HCT116 (cell line): Measurements from ENCODE around the gene KMT2C. TPM values are rescaled to one million over a fixed set of nuclear protein-coding genes. Genes with fewer than 3 reads are reported as not detected.
"Not testable (repeated sequence)": the region's sequence is repeated elsewhere in the genome, so short reads cannot be mapped to it uniquely, and the experiment has no call there.

Experiments
- ATAC-seq: fragments of 200-7000 bp; cut with Tn5 transposase; 2 replicates; pipeline ENCODE4 v1.9.1; 2020; ENCODE audit warnings: mild to moderate bottlenecking, moderate library complexity
- BruUV-seq: library from RNA; stranded (reverse); fragments of 400-500 nt; replicated peaks from 2 replicates; lab custom pipeline; 2021; lab: Mats Ljungman, UMichigan
- CTCF ChIA-PET: fragments of 300-600 bp; sonication (Branson Sonifier 250); formaldehyde crosslinking; loops from one replicate; lab custom pipeline; 2021; ENCODE audit warnings: antibody characterized with exemption; lab: Charles Lee
- POLR2A ChIA-PET: fragments of 300-600, 350-600 bp; sonication (Branson Sonifier 250); formaldehyde crosslinking; loops from one replicate; lab custom pipeline; 2021; ENCODE audit warnings: antibody characterized with exemption; lab: Charles Lee
- RAD21 ChIA-PET, 2 experiments: fragments of 300-600 bp; sonication (Branson Sonifier 250); formaldehyde crosslinking; loops; one replicate each; lab custom pipeline; 2023; ENCODE audit warnings: low total read pairs in 2 of 2; ENCODE audit not compliant: uncharacterized antibody in 2 of 2, unreplicated experiment in 2 of 2, low non-redundant PET in 1 of 2; lab: Charles Lee
- DNase-seq: peaks from one replicate; pipeline ENCODE4 v3.0.0-alpha.2; 2010; ENCODE audit warnings: low read depth, low spot score
- H2AFZ ChIP-seq: fragments of 200-600 bp; shearing (Covaris generic), sonication (generic); 2 replicates; pipeline ENCODE4 v1.6.1; 2017; ENCODE audit warnings: low read depth, mixed run types, mixed read lengths, antibody characterized with exemption, low read length; ENCODE audit not compliant: poor library complexity, severe bottlenecking
- H3K27ac ChIP-seq: 2 replicates; pipeline ENCODE4 v1.5.1; 2012; ENCODE audit warnings: low read depth, low read length
- H3K27me3 ChIP-seq: fragments of 200-600 bp; sonication (generic); 2 replicates; pipeline ENCODE4 v1.6.1; 2016; ENCODE audit warnings: mixed run types, low read length, mixed read lengths; ENCODE audit not compliant: insufficient read depth
- H3K36me3 ChIP-seq, 2 experiments: fragments of 200-500 bp in 1 of 2; fragments of 200-600 bp in 1 of 2; sonication (Bioruptor generic) in 1 of 2; sonication (generic) in 1 of 2; 2 replicates each; pipeline versions ENCODE4 v1.5.1 to v1.6.1; 2014 to 2016; ENCODE audit warnings: low read length in 2 of 2, inconsistent platforms in 1 of 2, mixed read lengths in 1 of 2, mixed run types in 1 of 2; ENCODE audit not compliant: insufficient read depth in 2 of 2, control insufficient read depth in 1 of 2
- H3K4me1 ChIP-seq, 2 experiments: fragments of 200-600 bp in 1 of 2; sonication (generic) in 1 of 2; 2 replicates each; pipeline versions ENCODE4 v1.5.1 to v1.6.1; 2012 to 2017; ENCODE audit warnings: low read length in 2 of 2, inconsistent platforms in 1 of 2, mild to moderate bottlenecking in 1 of 2, mixed read lengths in 1 of 2, mixed run types in 1 of 2, moderate library complexity in 1 of 2; ENCODE audit not compliant: insufficient read depth in 2 of 2, control insufficient read depth in 1 of 2
- H3K4me2 ChIP-seq: fragments of 200-600 bp; sonication (generic); 2 replicates; pipeline ENCODE4 v1.6.1; 2017; ENCODE audit warnings: mixed run types, low read length, mixed read lengths
- H3K4me3 ChIP-seq, 2 experiments: fragments of 200-600 bp in 1 of 2; sonication (generic) in 1 of 2; replicated peaks in 1 of 2; 2 replicates each; pipeline ENCODE4 v1.5.1; 2011 to 2016; ENCODE audit warnings: low read length in 2 of 2, control low read depth in 1 of 2, low read depth in 1 of 2, mild to moderate bottlenecking in 1 of 2, mixed read lengths in 1 of 2, mixed run types in 1 of 2
- H3K79me2 ChIP-seq: fragments of 200-600 bp; sonication (generic); 2 replicates; pipeline ENCODE4 v1.6.1; 2017; ENCODE audit warnings: mild to moderate bottlenecking, mixed run types, low read length, moderate library complexity, mixed read lengths; ENCODE audit not compliant: insufficient read depth
- H3K9ac ChIP-seq: fragments of 200-600 bp; sonication (generic); 2 replicates; pipeline ENCODE4 v1.6.1; 2016; ENCODE audit warnings: low read length, mixed read lengths
- H3K9me2 ChIP-seq: fragments of 200-600 bp; sonication (generic), shearing (Covaris generic); 2 replicates; pipeline ENCODE4 v1.6.1; 2017; ENCODE audit warnings: mixed run types, mild to moderate bottlenecking, moderate library complexity; ENCODE audit not compliant: insufficient read depth
- H3K9me3 ChIP-seq, 2 experiments: fragments of 200-500 bp in 1 of 2; fragments of 200-600 bp in 1 of 2; sonication (Bioruptor generic) in 1 of 2; sonication (generic) in 1 of 2; 2 replicates each; pipeline ENCODE4 v1.6.1; 2014 to 2017; ENCODE audit warnings: low read length in 2 of 2, mixed read lengths in 2 of 2, inconsistent platforms in 1 of 2, low read depth in 1 of 2, mild to moderate bottlenecking in 1 of 2, mixed run types in 1 of 2, moderate library complexity in 1 of 2; ENCODE audit not compliant: control insufficient read depth in 1 of 2, insufficient read depth in 1 of 2
- H4K20me1 ChIP-seq: fragments of 200-600 bp; sonication (generic), shearing (Covaris generic); 2 replicates; pipeline ENCODE4 v1.6.1; 2017; ENCODE audit warnings: mixed run types, mild to moderate bottlenecking, moderate library complexity; ENCODE audit not compliant: insufficient read depth
- CEBPB ChIP-seq: IDR thresholded peaks from 2 replicates; pipeline ENCODE4 v1.6.1; 2012; ENCODE audit warnings: low read depth
- ELF1 ChIP-seq: IDR thresholded peaks from 2 replicates; pipeline ENCODE4 v1.6.1; 2012; ENCODE audit warnings: low read depth, borderline replicate concordance
- FOSL1 ChIP-seq: IDR thresholded peaks from 2 replicates; pipeline ENCODE4 v1.6.1; 2012; ENCODE audit warnings: low read depth
- RAD21 ChIP-seq: IDR thresholded peaks from 2 replicates; pipeline ENCODE4 v1.6.1; 2012; ENCODE audit warnings: low read depth, mild to moderate bottlenecking
- YY1 ChIP-seq: IDR thresholded peaks from 2 replicates; pipeline ENCODE4 v1.6.1; 2011; ENCODE audit warnings: low read length, low read depth, moderate library complexity, mild to moderate bottlenecking; ENCODE audit not compliant: insufficient replicate concordance; ENCODE audit errors: extremely low read depth
- intact Hi-C: fragments of 100-400 bp; cut with micrococcal nuclease; formaldehyde crosslinking; loops from 2 replicates; pipeline ENCODE4 v1.10.0; 2022
- total RNA-seq: library from RNA; stranded (reverse); gene quantifications from one replicate; pipeline ENCODE4 v1.2.1, GENCODE V29; 2021; ENCODE audit not compliant: unreplicated experiment

The KMT2C gene
- total RNA-seq, 1 experiment from 2014 or later = 22.9 TPM

- RAD21 ChIA-PET, H3K9me2 ChIP-seq, CTCF ChIA-PET, H3K9me3 ChIP-seq, H3K4me2 ChIP-seq, H3K36me3 ChIP-seq, H4K20me1 ChIP-seq, H3K9ac ChIP-seq, H3K4me3 ChIP-seq, H2AFZ ChIP-seq, POLR2A ChIA-PET, ATAC-seq, H3K27me3 ChIP-seq, intact Hi-C loops, BruUV-seq, H3K4me1 ChIP-seq, H3K27ac ChIP-seq, DNase-seq: not testable (repeated sequence)
- peaks cover 14% of the 10 kb centered on the region for H3K79me2 ChIP-seq
These were observed 82.5 kb downstream of the KMT2C start for GRCh38 chr7:152353281-152353680.

DNA sequence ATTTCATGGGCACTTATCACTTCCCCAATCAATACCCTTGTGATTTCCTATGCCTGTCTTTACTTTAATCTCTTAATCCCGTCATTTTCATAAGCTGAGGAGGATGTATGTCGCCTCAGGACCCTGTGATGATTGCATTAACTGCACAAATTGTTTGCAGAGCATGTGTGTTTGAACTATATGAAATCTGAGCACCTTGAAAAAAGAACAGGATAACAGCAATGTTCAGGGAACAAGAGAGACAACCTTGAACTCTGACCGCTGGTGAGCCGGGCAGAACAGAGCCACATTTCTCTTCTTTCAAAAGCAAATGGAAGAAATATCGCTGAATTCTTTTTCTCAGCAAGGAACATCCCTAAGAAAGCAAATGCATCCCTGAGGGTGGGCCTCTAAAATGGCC, 84.1 kb downstream of the KMT2C start:
- ATAC-seq, H3K27ac ChIP-seq, intact Hi-C loops, H3K9me2 ChIP-seq, H3K79me2 ChIP-seq, POLR2A ChIA-PET, H3K4me3 ChIP-seq, CTCF ChIA-PET, H3K9ac ChIP-seq, H3K36me3 ChIP-seq, H4K20me1 ChIP-seq, BruUV-seq, H3K9me3 ChIP-seq, H2AFZ ChIP-seq, H3K27me3 ChIP-seq, RAD21 ChIA-PET, H3K4me2 ChIP-seq, DNase-seq, H3K4me1 ChIP-seq: not testable (repeated sequence)

DNA sequence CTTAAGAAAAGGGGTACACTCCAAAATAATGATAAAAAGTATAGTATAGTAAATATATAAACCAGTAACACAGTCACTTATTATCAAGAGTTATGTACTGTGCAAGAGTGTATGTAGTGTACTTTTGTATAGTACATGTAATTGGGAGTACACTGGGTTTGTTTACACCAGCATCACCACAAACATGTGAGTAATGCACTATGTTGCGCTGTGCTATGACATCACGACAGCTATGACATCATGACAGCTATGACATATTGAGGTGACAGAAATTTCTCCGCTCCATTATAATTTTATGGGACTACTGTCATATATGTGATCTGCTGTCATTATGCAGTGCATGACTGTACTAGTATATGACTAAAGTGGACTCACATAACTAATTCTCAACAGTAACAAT, 84.6 kb downstream of the KMT2C start:
- no peak for ATAC-seq
- Histone ChIP-seq H3K9ac (no peak overlapping the region), H3K4me1 (no peaks in the 10 kb centered on the region), H3K4me3 (no peak overlapping the region), H3K9me3 (no peaks in the 10 kb centered on the region), H4K20me1 (no peaks in the 10 kb centered on the region), H3K36me3 (no peaks in the 10 kb centered on the region), H2AFZ (no peak overlapping the region), H3K27me3 (no peaks in the 10 kb centered on the region), H3K9me2 (no peaks in the 10 kb centered on the region), H3K79me2 (peaks cover 9% of the 10 kb centered on the region; the same call in 1 of the 2 replicates), H3K4me2 (no peak overlapping the region), H3K27ac (no peak overlapping the region)
- intact Hi-C loops = no loop called here
- RAD21 ChIA-PET = no interaction called here
- DNase-seq = no peak
- CTCF ChIA-PET = interaction anchor here (0.6 to 0.8 kb wide), 2 partner anchors 10 to 13 kb away, joined by 3 to 4 read pairs; no protein-coding TSS in a partner anchor
- BruUV-seq = no TSS peak
- no peak for TF ChIP-seq RAD21
- TF ChIP-seq FOSL1 = no peak
- TF ChIP-seq CEBPB = no peak
- no peak for TF ChIP-seq YY1
- no peak for TF ChIP-seq ELF1
- POLR2A ChIA-PET = no interaction called here
